ENCODE results near the gene SAP25.

DNA sequence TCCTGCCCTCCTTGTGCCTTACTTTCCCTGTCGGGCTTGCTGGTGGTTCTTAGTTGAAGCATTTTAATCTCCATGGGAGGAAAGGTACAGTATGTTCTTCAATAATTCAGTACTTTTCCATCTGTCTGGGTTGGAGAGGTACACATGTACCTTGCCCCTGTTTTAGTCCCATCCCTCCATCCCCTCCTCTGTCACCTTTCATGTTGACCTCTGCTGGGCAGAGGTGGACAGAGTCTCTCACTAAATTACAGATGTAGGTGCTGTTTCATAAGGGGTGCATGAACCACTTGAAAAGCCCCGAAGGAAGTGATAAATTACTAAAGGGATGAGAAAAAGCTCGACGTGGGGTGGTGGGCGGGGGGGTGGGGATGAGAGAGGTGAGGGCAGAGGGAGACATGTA is 29.3 kb downstream of the SAP25 start:
- no peak for TF ChIP-seq POLR2A (IDR thresholded peaks at IDR 0.05)
- no peak for TF ChIP-seq CTCF (IDR thresholded peaks at IDR 0.05)

Data from lower leg skin (tissue), 3 donors.